K562 (cell line): Measurements from ENCODE around the gene RRP7A. TPM values are rescaled to one million over a fixed set of nuclear protein-coding genes. Genes with fewer than 3 reads are reported as not detected.

Experiments
- ATAC-seq: fragments of 200-7000 bp; cut with Tn5 transposase; 3 replicates; pipeline ENCODE4 v1.9.1; 2020; ENCODE audit warnings: moderate library complexity
- BruUV-seq: library from RNA; stranded (reverse); fragments of 400-500 nt; replicated peaks from 2 replicates; lab custom pipeline; 2021; lab: Mats Ljungman, UMichigan
- CTCF ChIA-PET: fragments of 300-600 bp; formaldehyde crosslinking; extraction: SDS; loops from one replicate; lab custom pipeline; 2021; ENCODE audit warnings: low intra/inter-chr PET ratio; lab: Yijun Ruan, JAX
- POLR2A ChIA-PET: fragments of 300-600, 350-650 bp; sonication (Branson Sonifier 250); formaldehyde crosslinking; extraction: SDS; loops from one replicate; lab custom pipeline; 2021; ENCODE audit warnings: antibody characterized with exemption, inconsistent platforms; lab: Yijun Ruan, JAX
- DNase-seq, 4 experiments: peaks; one replicate each; pipeline versions ENCODE4 v3.0.0 to v3.0.0-alpha.2; 2011 to 2018; ENCODE audit warnings: low spot score in 3 of 4, mixed read lengths in 3 of 4; ENCODE audit errors: extremely low read depth in 1 of 4
- FAIRE-seq: peaks from 2 replicates; lab custom pipeline; 2011; peaks lifted over from hg19 to GRCh38; lab: Jason Lieb, UNC
- H2AFZ ChIP-seq: 2 replicates; pipeline ENCODE4 v1.6.0; 2011; ENCODE audit warnings: low read depth, low read length, control low read depth, inconsistent platforms
- H3K27ac ChIP-seq: fragments of 200-600 bp; 3 replicates; pipeline ENCODE4 v1.8.0; 2011; ENCODE audit warnings: low read depth, mild to moderate bottlenecking, control low read depth, inconsistent platforms, low read length, moderate library complexity, mixed read lengths; ENCODE audit errors: extremely low read depth
- H3K27me3 ChIP-seq, 2 experiments: fragments of 300-600 bp in 1 of 2; 2 replicates in 1 of 2; 3 replicates in 1 of 2; pipeline versions ENCODE4 v1.6.0 to v1.8.0; 2011; ENCODE audit warnings: inconsistent platforms in 2 of 2, low read length in 2 of 2, mild to moderate bottlenecking in 1 of 2, mixed read lengths in 1 of 2, moderate library complexity in 1 of 2; ENCODE audit not compliant: control insufficient read depth in 2 of 2, insufficient read depth in 2 of 2
- H3K36me3 ChIP-seq: fragments of 300-600 bp; 3 replicates; pipeline ENCODE4 v1.8.0; 2011; ENCODE audit warnings: mild to moderate bottlenecking, low read length, inconsistent platforms; ENCODE audit not compliant: control insufficient read depth, insufficient read depth
- H3K4me1 ChIP-seq, 2 experiments: fragments of 200-600 bp in 1 of 2; replicated peaks in 1 of 2; 2 replicates in 1 of 2; 3 replicates in 1 of 2; pipeline versions ENCODE4 v1.5.1 to v1.8.0; 2011; ENCODE audit warnings: inconsistent platforms in 2 of 2, low read length in 2 of 2, mild to moderate bottlenecking in 1 of 2, mixed read lengths in 1 of 2, moderate library complexity in 1 of 2; ENCODE audit not compliant: control insufficient read depth in 2 of 2, insufficient read depth in 2 of 2
- H3K4me2 ChIP-seq: 2 replicates; pipeline ENCODE4 v1.6.1; 2011; ENCODE audit warnings: low read length, control low read depth, inconsistent platforms, mixed read lengths; ENCODE audit not compliant: insufficient read depth
- H3K4me3 ChIP-seq: fragments of 200-600 bp; sonication (generic), shearing (Covaris generic); 2 replicates; pipeline ENCODE4 v1.5.1; 2016; ENCODE audit warnings: control low read depth, inconsistent platforms
- H3K79me2 ChIP-seq: fragments of 200-600 bp; 3 replicates; pipeline ENCODE4 v1.8.0; 2011; ENCODE audit warnings: low read length, inconsistent platforms; ENCODE audit not compliant: control insufficient read depth, insufficient read depth
- H3K9ac ChIP-seq, 2 experiments: 2 replicates each; pipeline versions ENCODE4 v1.6.0 to v1.6.1; 2011; ENCODE audit warnings: low read depth in 2 of 2, low read length in 2 of 2, control low read depth in 1 of 2, inconsistent platforms in 1 of 2, mild to moderate bottlenecking in 1 of 2, mixed read lengths in 1 of 2; ENCODE audit not compliant: insufficient read depth in 1 of 2
- H3K9me1 ChIP-seq: one replicate; pipeline ENCODE4 v1.6.0; 2011; ENCODE audit warnings: inconsistent platforms, mild to moderate bottlenecking, low read length, moderate library complexity; ENCODE audit not compliant: control insufficient read depth, insufficient read depth
- H3K9me3 ChIP-seq: replicated peaks from 2 replicates; pipeline ENCODE4 v1.5.1; 2011; ENCODE audit warnings: low read depth, low read length, inconsistent platforms; ENCODE audit not compliant: control insufficient read depth, insufficient read depth
- H4K20me1 ChIP-seq: replicated peaks from 2 replicates; pipeline ENCODE4 v1.6.1; 2011; ENCODE audit warnings: low read length, inconsistent platforms, mixed read lengths; ENCODE audit not compliant: control insufficient read depth, insufficient read depth
- ARID3A ChIP-seq: IDR thresholded peaks from 2 replicates; pipeline ENCODE4 v1.6.1; 2012; ENCODE audit warnings: low read depth, low read length, improper control_type of control experiment, borderline replicate concordance
- ATF7 ChIP-seq: fragments of 450-650 bp; IDR thresholded peaks from 2 replicates; pipeline ENCODE4 v1.7.1; 2014; ENCODE audit warnings: mild to moderate bottlenecking, moderate library complexity
- CREB1 ChIP-seq, 2 experiments: sonication (generic) in 1 of 2; formaldehyde crosslinking in 1 of 2; IDR thresholded peaks; 2 replicates each; pipeline versions ENCODE4 v1.6.1 to v1.8.0; 2012 to 2022; ENCODE audit warnings: inconsistent platforms in 1 of 2, mild to moderate bottlenecking in 1 of 2, missing genetic modification reagents in 1 of 2, moderate library complexity in 1 of 2
- EP400 ChIP-seq: fragments of 450-650 bp; IDR thresholded peaks from 2 replicates; pipeline ENCODE4 v1.6.1; 2017; ENCODE audit warnings: antibody characterized with exemption, mild to moderate bottlenecking, moderate library complexity
- HMGN3 ChIP-seq: IDR thresholded peaks from 2 replicates; pipeline ENCODE4 v1.6.1; 2011; ENCODE audit warnings: borderline replicate concordance, low read depth, mild to moderate bottlenecking, mixed read lengths, low read length; ENCODE audit not compliant: insufficient read length; ENCODE audit errors: extremely low read depth
- NRF1 ChIP-seq, 2 experiments: fragments of 450-650 bp; IDR thresholded peaks in 1 of 2; conservative IDR thresholded peaks in 1 of 2; 2 replicates each; pipeline ENCODE4 v1.6.1; 2014; ENCODE audit warnings: mild to moderate bottlenecking in 2 of 2
- POLR2G ChIP-seq: fragments of 200-400 bp; formaldehyde crosslinking; IDR thresholded peaks from 2 replicates; pipeline ENCODE4 v1.6.1; 2017; ENCODE audit warnings: low read depth, mild to moderate bottlenecking, antibody characterized with exemption, low read length, moderate library complexity
- RCOR1 ChIP-seq, 2 experiments: IDR thresholded peaks; 2 replicates each; pipeline ENCODE4 v1.6.1; 2012; ENCODE audit warnings: low read depth in 2 of 2, low read length in 2 of 2, borderline replicate concordance in 1 of 2, improper control_type of control experiment in 1 of 2
- SRF ChIP-seq, 2 experiments: fragments of 250-450, 450-650 bp in 1 of 2; sonication (Bioruptor Pico) in 1 of 2; sonication (generic) in 1 of 2; formaldehyde crosslinking; IDR thresholded peaks; 2 replicates each; pipeline versions ENCODE4 v1.5.0 to v1.5.1; 2020 to 2022; ENCODE audit warnings: mild to moderate bottlenecking in 1 of 2, missing genetic modification reagents in 1 of 2
- WGBS: fragments of 100-300 bp; shearing (Covaris generic); methylation state at CpG from one replicate; pipeline ENCODE4 v1.1.6; 2016; ENCODE audit warnings: low coverage, mixed read lengths; ENCODE audit not compliant: insufficient coverage; ENCODE audit errors: missing lambda C conversion rate; 5-methylcytosine and 5-hydroxymethylcytosine counted together
- in situ Hi-C: fragments of 300-500 bp; cut with MboI; formaldehyde crosslinking; loops from 4 replicates; pipeline ENCODE4 v1.15.0; 2018; ENCODE audit warnings: inconsistent platforms, mixed read lengths
- intact Hi-C: fragments of 100-400 bp; cut with micrococcal nuclease; formaldehyde crosslinking; loops from 2 replicates; pipeline ENCODE4 v1.14.2; 2022
- polyA plus RNA-seq, 8 experiments: library from polyadenylated mRNA; depleted of rRNA in 4 of 8; stranded (reverse) in 5 of 8; unstranded in 3 of 8; fragments of >200 nt; fragmentation: Nextera tagmentation in 2 of 8; fragmentation: Illumina TruSeq in 1 of 8; extraction: Ambion mirVana in 2 of 8; extraction: Trizol in 1 of 8; gene quantifications; 2 replicates each; pipeline versions ENCODE4 v1.2.1 to v1.2.3, GENCODE V29; 2011 to 2014; ENCODE audit warnings: inconsistent platforms in 1 of 8, missing spikeins in 1 of 8
- total RNA-seq, 7 experiments: library from RNA; depleted of rRNA in 6 of 7; stranded (reverse); fragments of >200 nt in 6 of 7; fragmentation: Illumina TruSeq in 2 of 7; extraction: Trizol in 2 of 7; gene quantifications; 2 replicates each; pipeline versions ENCODE4 v1.2.1 to v1.2.3, GENCODE V29; 2011 to 2021; ENCODE audit warnings: low replicate concordance in 1 of 7

RRP7A gene
- total and polyA plus RNA-seq, 9 of the 15 experiments (the other 6 are each of a cell fraction or from before 2014, with no cell fraction given), result 3.4 to 74.1 (median 40.3) TPM

- H3K9me1 ChIP-seq, result no peaks in the 10 kb centered on the region
- H3K27ac ChIP-seq, result no peak overlapping the region
- H2AFZ ChIP-seq, result no peak overlapping the region
- in situ Hi-C loops, result no loop called here
- H4K20me1 ChIP-seq, result no peaks in the 10 kb centered on the region
- H3K27me3 ChIP-seq, result no peaks in the 10 kb centered on the region
- peaks cover 0 to 18% of the 10 kb centered on the region in 2 experiments; a peak in 2 of 5 replicates for H3K4me1 ChIP-seq
- DNase-seq (peak in 1 of 4 experiments; percentile 21), FAIRE-seq (no peak), ATAC-seq (no peak)
- peaks cover 16% of the 10 kb centered on the region; the same call in 1 of the 3 replicates for H3K36me3 ChIP-seq
- POLR2A ChIA-PET, result no interaction called here
- CTCF ChIA-PET, result interaction anchor here (0.7 kb wide), 1 partner anchor 299 kb away, joined by 4 read pairs; no protein-coding TSS in a partner anchor
- TF ChIP-seq POLR2G (0 out of 2 replicates have a peak, but pooled peaks have one; percentile 26), EP400 (no peak), NRF1 (conservative IDR thresholded peaks at IDR 0.05 in 1 of 2, IDR thresholded peaks at IDR 0.05 in 1 of 2) (no peak), CREB1 (IDR thresholded peaks at IDR 0.05) (no peak), CREB1 (CRISPR knock-in tag; IDR thresholded peaks at IDR 0.05) (no peak), ATF7 (no peak), RCOR1 (IDR thresholded peaks at IDR 0.05; ENCODE audit: borderline replicate concordance in 1 of 2, low read depth in 2 of 2, low read length in 2 of 2) (no peak), SRF (CRISPR knock-in tag; IDR thresholded peaks at IDR 0.05) (no peak), ARID3A (no peak), HMGN3 (no peak)
- no peak overlapping the region for H3K4me2 ChIP-seq
- no peak overlapping the region for H3K4me3 ChIP-seq
- H3K9ac ChIP-seq, result no peak overlapping the region
- 55% methylated on average over 8 of the region's 15 CpGs for WGBS
- no peaks in the 10 kb centered on the region for H3K9me3 ChIP-seq
- intact Hi-C loops, result no loop called here
- H3K79me2 ChIP-seq, result no peaks in the 10 kb centered on the region
- no TSS peak for BruUV-seq
Measured at GRCh38 chr22:42509548-42509947, 10.0 kb downstream of the RRP7A start.
